Smooth muscle cell (in vitro differentiated cells): ENCODE measurements around the gene SLX4IP. TPM values are rescaled to one million over a fixed set of nuclear protein-coding genes. Genes with fewer than 3 reads are reported as not detected.

ENCODE experiments used
- DNase-seq: peaks from one replicate; lab custom pipeline; 2025; ENCODE audit not compliant: unreplicated experiment; lab: John Stamatoyannopoulos, UW
- H2AFZ ChIP-seq: fragments of 200-600 bp; sonication (generic); 2 replicates; pipeline ENCODE4 v1.6.0; 2016; ENCODE audit warnings: antibody characterized with exemption, low read depth, mild to moderate bottlenecking
- H3F3A ChIP-seq: fragments of 200-600 bp; sonication (generic); 2 replicates; pipeline ENCODE4 v1.6.0; 2017; ENCODE audit warnings: antibody characterized with exemption, low read depth
- H3K27ac ChIP-seq: fragments of 200-600 bp; sonication (generic); 2 replicates; pipeline ENCODE4 v1.5.1; 2016; ENCODE audit warnings: low read depth, mild to moderate bottlenecking
- H3K27me3 ChIP-seq: fragments of 200-600 bp; sonication (generic); 2 replicates; pipeline ENCODE4 v1.6.1; 2016; ENCODE audit warnings: low read depth, mild to moderate bottlenecking
- H3K36me3 ChIP-seq: fragments of 200-600 bp; sonication (generic); 2 replicates; pipeline ENCODE4 v1.5.1; 2016; ENCODE audit warnings: low read depth
- H3K4me1 ChIP-seq: fragments of 200-600 bp; sonication (generic); 2 replicates; pipeline ENCODE4 v1.5.1; 2016; ENCODE audit warnings: low read depth
- H3K4me2 ChIP-seq: fragments of 200-600 bp; sonication (generic); 2 replicates; pipeline ENCODE4 v1.6.0; 2016; ENCODE audit warnings: mild to moderate bottlenecking
- H3K4me3 ChIP-seq: fragments of 200-600 bp; sonication (generic); 2 replicates; pipeline ENCODE4 v1.5.1; 2016; ENCODE audit warnings: mild to moderate bottlenecking
- H3K79me2 ChIP-seq: fragments of 200-600 bp; sonication (generic); 2 replicates; pipeline ENCODE4 v1.6.0; 2016; ENCODE audit warnings: low read depth, mild to moderate bottlenecking
- H3K9ac ChIP-seq: fragments of 200-600 bp; sonication (generic); 2 replicates; pipeline ENCODE4 v1.6.0; 2016; ENCODE audit warnings: low read depth
- H3K9me3 ChIP-seq: fragments of 200-600 bp; sonication (generic); replicated peaks from 2 replicates; pipeline ENCODE4 v1.5.1; 2016; ENCODE audit warnings: low read depth
- H4K20me1 ChIP-seq: fragments of 200-600 bp; sonication (generic); 2 replicates; pipeline ENCODE4 v1.6.0; 2016; ENCODE audit warnings: low read depth
- WGBS: methylation state at CpG from one replicate; pipeline ENCODE4 v1.1.7; 2016; ENCODE audit warnings: low lambda C conversion rate; 5-methylcytosine and 5-hydroxymethylcytosine counted together
- polyA plus RNA-seq: library from polyadenylated mRNA; unstranded; fragments of >200 nt; fragmentation: Nextera tagmentation; extraction: Ambion mirVana; gene quantifications from 2 replicates; pipeline ENCODE4 v1.2.1, GENCODE V29; 2016
- total RNA-seq: library from RNA; depleted of rRNA; stranded (reverse); fragments of >200 nt; gene quantifications from 2 replicates; pipeline ENCODE4 v1.2.3, GENCODE V29; 2014
- TF ChIP-seq, protein P1 (sequence below): fragments of 200-600 bp; sonication (generic); IDR thresholded peaks from 2 replicates; pipeline ENCODE4 v1.5.1; 2017; ENCODE audit warnings: borderline replicate concordance, mild to moderate bottlenecking, antibody characterized with exemption; ENCODE audit not compliant: insufficient read depth, poor library complexity, severe bottlenecking

SLX4IP gene
- total and polyA plus RNA-seq, 2 experiments from 2014 or later, result 1.2 to 6.2 TPM

DNA sequence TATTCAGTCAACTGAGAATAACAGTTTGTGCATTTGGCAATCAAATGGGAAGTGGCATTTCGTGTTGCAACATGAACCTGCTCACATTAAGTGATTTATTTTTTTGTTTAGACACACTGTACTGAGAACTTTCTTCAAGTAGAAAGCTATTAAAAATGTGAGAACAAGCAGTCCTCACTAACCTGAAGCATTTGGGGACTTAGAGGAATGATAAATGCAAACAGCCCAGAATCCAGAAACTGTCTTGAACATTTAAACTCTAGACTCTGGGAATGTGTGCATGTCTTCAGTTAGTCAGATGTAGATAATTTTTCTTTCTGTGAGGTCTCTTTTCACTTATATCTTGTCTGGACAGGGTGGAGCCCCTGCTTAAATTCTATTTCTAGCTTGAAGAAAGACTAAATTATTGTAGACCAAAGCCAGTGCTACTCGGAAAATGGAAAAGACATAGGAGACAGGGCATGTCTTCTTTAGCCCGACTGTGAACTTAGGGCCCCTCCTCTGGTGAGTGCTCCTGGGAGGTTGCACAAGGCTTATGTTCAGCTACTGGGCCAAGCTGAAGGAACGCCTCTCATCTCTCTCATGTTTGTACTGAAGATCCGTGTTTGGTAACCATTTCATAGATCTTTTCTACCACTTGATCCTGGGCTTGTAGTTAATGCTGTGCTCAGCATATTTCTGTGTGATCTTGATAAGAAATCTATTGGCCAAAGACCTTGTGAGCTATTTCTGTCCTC is 70.1 kb downstream of the SLX4IP start:
- DNase-seq, result no peak
- Histone ChIP-seq H3K4me3 (peak overlapping the region; percentile 1), H4K20me1 (no peaks in the 10 kb centered on the region), H3K36me3 (no peaks in the 10 kb centered on the region), H3K27me3 (no peaks in the 10 kb centered on the region), H3F3A (peaks cover 7% of the 10 kb centered on the region), H3K9me3 (no peaks in the 10 kb centered on the region), H3K9ac (no peak overlapping the region), H3K4me1 (peaks cover 20% of the 10 kb centered on the region), H3K27ac (peak overlapping the region; percentile 43), H3K79me2 (no peaks in the 10 kb centered on the region), H3K4me2 (peak overlapping the region; percentile 34), H2AFZ (peak overlapping the region; percentile 28)
- WGBS, result 39% methylated on average over 5 of the region's 5 CpGs
- TF ChIP-seq, protein P1, sequence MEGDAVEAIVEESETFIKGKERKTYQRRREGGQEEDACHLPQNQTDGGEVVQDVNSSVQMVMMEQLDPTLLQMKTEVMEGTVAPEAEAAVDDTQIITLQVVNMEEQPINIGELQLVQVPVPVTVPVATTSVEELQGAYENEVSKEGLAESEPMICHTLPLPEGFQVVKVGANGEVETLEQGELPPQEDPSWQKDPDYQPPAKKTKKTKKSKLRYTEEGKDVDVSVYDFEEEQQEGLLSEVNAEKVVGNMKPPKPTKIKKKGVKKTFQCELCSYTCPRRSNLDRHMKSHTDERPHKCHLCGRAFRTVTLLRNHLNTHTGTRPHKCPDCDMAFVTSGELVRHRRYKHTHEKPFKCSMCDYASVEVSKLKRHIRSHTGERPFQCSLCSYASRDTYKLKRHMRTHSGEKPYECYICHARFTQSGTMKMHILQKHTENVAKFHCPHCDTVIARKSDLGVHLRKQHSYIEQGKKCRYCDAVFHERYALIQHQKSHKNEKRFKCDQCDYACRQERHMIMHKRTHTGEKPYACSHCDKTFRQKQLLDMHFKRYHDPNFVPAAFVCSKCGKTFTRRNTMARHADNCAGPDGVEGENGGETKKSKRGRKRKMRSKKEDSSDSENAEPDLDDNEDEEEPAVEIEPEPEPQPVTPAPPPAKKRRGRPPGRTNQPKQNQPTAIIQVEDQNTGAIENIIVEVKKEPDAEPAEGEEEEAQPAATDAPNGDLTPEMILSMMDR, result no peak

DNA sequence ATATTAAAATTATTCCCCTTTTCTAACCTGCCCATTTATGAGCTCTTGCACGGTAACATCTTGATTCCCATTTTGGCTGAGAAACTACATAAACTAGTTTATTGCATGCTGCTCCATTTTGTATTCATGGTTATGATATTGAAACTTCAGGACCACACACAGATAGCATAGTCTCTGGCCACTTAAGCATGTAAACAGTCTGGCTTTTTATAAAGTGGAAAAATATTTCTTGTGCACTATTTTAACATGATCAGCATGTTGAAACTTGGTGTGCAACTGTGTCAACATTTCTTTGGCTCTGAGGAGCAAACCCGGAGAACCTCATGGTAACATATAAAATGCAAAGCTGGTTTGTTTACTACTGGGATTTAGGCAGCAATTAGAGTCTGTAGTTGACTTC is 70.7 kb downstream of the SLX4IP start:
- TF ChIP-seq, protein P1, result no peak
- Histone ChIP-seq H3K79me2 (no peaks in the 10 kb centered on the region), H3K27ac (peak overlapping the region; percentile 43), H3K4me2 (peak overlapping the region; percentile 34), H3K4me3 (peak overlapping the region; percentile 1), H4K20me1 (no peaks in the 10 kb centered on the region), H3K4me1 (peaks cover 20% of the 10 kb centered on the region), H2AFZ (no peak overlapping the region), H3K27me3 (no peaks in the 10 kb centered on the region), H3K9ac (no peak overlapping the region), H3K9me3 (no peaks in the 10 kb centered on the region), H3F3A (peaks cover 11% of the 10 kb centered on the region), H3K36me3 (no peaks in the 10 kb centered on the region)
- DNase-seq, result no peak
- WGBS, result 53% methylated on average over 2 of the region's 2 CpGs

DNA sequence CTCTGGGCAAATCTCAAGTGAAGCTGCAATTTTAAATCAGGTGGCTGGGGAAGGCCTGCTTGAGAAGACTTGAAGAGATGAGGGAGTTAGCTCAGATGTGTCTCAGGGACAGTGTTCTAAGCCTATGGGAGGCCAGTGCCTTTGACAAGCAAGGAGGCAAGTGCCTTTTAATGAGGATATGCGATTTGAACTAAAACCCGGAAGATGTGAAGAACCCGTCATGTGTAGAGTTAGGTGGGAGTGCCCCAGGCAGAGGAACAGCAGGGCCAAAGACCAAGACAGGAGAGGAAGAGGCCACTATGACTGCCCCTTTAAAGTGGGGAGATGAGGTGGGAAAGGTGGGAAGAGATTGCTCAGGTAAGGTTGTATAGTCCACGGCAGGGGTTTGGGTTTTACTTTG is 71.9 kb downstream of the SLX4IP start:
- Histone ChIP-seq H3K9me3 (no peaks in the 10 kb centered on the region), H3K9ac (no peak overlapping the region), H4K20me1 (no peaks in the 10 kb centered on the region), H3K4me1 (peaks cover 18% of the 10 kb centered on the region), H3K79me2 (no peaks in the 10 kb centered on the region), H3K36me3 (no peaks in the 10 kb centered on the region), H3K4me3 (no peak overlapping the region), H3K27ac (no peak overlapping the region), H3K27me3 (no peaks in the 10 kb centered on the region), H3K4me2 (no peak overlapping the region), H2AFZ (no peak overlapping the region), H3F3A (peaks cover 19% of the 10 kb centered on the region)
- no peak for DNase-seq
- TF ChIP-seq, protein P1, result no peak
- 88% methylated on average over 4 of the region's 4 CpGs for WGBS

DNA sequence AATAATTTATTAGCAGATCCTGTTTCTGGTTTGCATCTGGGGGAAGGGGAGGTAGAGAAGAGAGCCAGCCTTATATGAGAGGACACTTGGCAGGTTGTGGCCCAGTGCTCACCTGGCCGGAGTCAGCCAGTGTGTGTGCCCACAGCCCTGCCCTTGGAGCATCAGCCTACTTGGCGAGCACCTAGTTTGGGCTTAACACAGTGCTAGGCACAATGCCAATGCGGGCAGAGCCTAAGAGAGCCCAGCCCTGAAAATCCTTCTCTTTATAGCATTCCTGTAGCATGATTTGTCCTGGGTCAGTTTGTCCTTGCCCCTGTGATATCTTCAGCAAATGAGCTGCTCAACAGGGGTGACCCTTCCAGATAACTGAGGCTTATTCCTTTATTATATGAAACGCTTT is 73.0 kb downstream of the SLX4IP start:
- TF ChIP-seq, protein P1, result no peak
- no peaks in the 10 kb centered on the region for H3K79me2 ChIP-seq
- no peaks in the 10 kb centered on the region for H3K36me3 ChIP-seq
- peaks cover 20% of the 10 kb centered on the region for H3K4me1 ChIP-seq
- no peaks in the 10 kb centered on the region for H3K27me3 ChIP-seq
- H3K27ac ChIP-seq, result peak overlapping the region; percentile 79
- no peak for DNase-seq
- H3K4me3 ChIP-seq, result no peak overlapping the region
- no peaks in the 10 kb centered on the region for H3K9me3 ChIP-seq
- no peak overlapping the region for H2AFZ ChIP-seq
- H4K20me1 ChIP-seq, result no peaks in the 10 kb centered on the region
- peak overlapping the region; percentile 62 for H3K4me2 ChIP-seq
- peaks cover 23% of the 10 kb centered on the region for H3F3A ChIP-seq
- 72% methylated on average over 4 of the region's 4 CpGs for WGBS
- H3K9ac ChIP-seq, result no peak overlapping the region
